Trophoblast cell (in vitro differentiated cells and primary cell): ENCODE results near the gene ICE2.

ENCODE experiments used
- DNase-seq, 2 donors: peaks; one replicate each; pipeline ENCODE4 v3.0.0-alpha.2; 2016
- H2AFZ ChIP-seq: 2 replicates; pipeline ENCODE4 v1.6.1; 2013; ENCODE audit warnings: low read length, moderate library complexity, mild to moderate bottlenecking; ENCODE audit not compliant: insufficient read depth, poor library complexity
- H2AK5ac ChIP-seq: 2 replicates; pipeline ENCODE4 v1.6.1; 2013; ENCODE audit warnings: mild to moderate bottlenecking, low read length
- H2BK120ac ChIP-seq: 2 replicates; pipeline ENCODE4 v1.6.1; 2013; ENCODE audit warnings: low read length, mild to moderate bottlenecking, moderate library complexity; ENCODE audit not compliant: insufficient read depth, poor library complexity
- H2BK12ac ChIP-seq: 2 replicates; pipeline ENCODE4 v1.6.1; 2013; ENCODE audit warnings: mild to moderate bottlenecking, low read length, moderate library complexity
- H2BK5ac ChIP-seq: 2 replicates; pipeline ENCODE4 v1.6.1; 2013; ENCODE audit warnings: low read length, low read depth, moderate library complexity, mild to moderate bottlenecking; ENCODE audit not compliant: poor library complexity
- H3K14ac ChIP-seq: 2 replicates; pipeline ENCODE4 v1.6.1; 2013; ENCODE audit warnings: mild to moderate bottlenecking, low read length
- H3K18ac ChIP-seq: 2 replicates; pipeline ENCODE4 v1.6.1; 2013; ENCODE audit warnings: mild to moderate bottlenecking, low read length
- H3K23ac ChIP-seq: 2 replicates; pipeline ENCODE4 v1.6.1; 2013; ENCODE audit warnings: low read length
- H3K27ac ChIP-seq: 2 replicates; pipeline ENCODE4 v1.5.1; 2013; ENCODE audit warnings: low read depth, mild to moderate bottlenecking, inconsistent platforms, low read length, moderate library complexity
- H3K27me3 ChIP-seq: 2 replicates; pipeline ENCODE4 v1.6.1; 2013; ENCODE audit warnings: inconsistent platforms, mild to moderate bottlenecking, low read length, moderate library complexity; ENCODE audit not compliant: insufficient read depth
- H3K36me3 ChIP-seq, 2 experiments: 1 replicate in 1 of 2; 2 replicates in 1 of 2; pipeline ENCODE4 v1.6.1; 2013; ENCODE audit warnings: low read length in 2 of 2, mild to moderate bottlenecking in 2 of 2, moderate library complexity in 1 of 2; ENCODE audit not compliant: insufficient read depth in 2 of 2, control insufficient read depth in 1 of 2
- H3K4ac ChIP-seq: 2 replicates; pipeline ENCODE4 v1.6.1; 2013; ENCODE audit warnings: low read depth, mild to moderate bottlenecking, low read length, moderate library complexity
- H3K4me1 ChIP-seq, 2 experiments: 1 replicate in 1 of 2; 2 replicates in 1 of 2; pipeline ENCODE4 v1.6.1; 2013; ENCODE audit warnings: low read length in 2 of 2, mild to moderate bottlenecking in 2 of 2, moderate library complexity in 1 of 2; ENCODE audit not compliant: insufficient read depth in 2 of 2, control insufficient read depth in 1 of 2
- H3K4me2 ChIP-seq: 2 replicates; pipeline ENCODE4 v1.6.1; 2013; ENCODE audit warnings: inconsistent platforms, mild to moderate bottlenecking, low read length, moderate library complexity
- H3K4me3 ChIP-seq: 2 replicates; pipeline ENCODE4 v1.5.1; 2013; ENCODE audit warnings: mild to moderate bottlenecking, low read depth, low read length, inconsistent platforms
- H3K79me1 ChIP-seq: one replicate; pipeline ENCODE4 v1.6.1; 2013; ENCODE audit warnings: low read length
- H3K79me2 ChIP-seq: 2 replicates; pipeline ENCODE4 v1.6.1; 2013; ENCODE audit warnings: low read length, mild to moderate bottlenecking; ENCODE audit not compliant: control insufficient read depth, insufficient read depth, poor library complexity
- H3K9ac ChIP-seq: 2 replicates; pipeline ENCODE4 v1.6.1; 2013; ENCODE audit warnings: mild to moderate bottlenecking, low read length
- H3K9me3 ChIP-seq: 2 replicates; pipeline ENCODE4 v1.6.1; 2013; ENCODE audit warnings: low read depth, mild to moderate bottlenecking, control low read depth, inconsistent platforms, low read length; ENCODE audit not compliant: insufficient read depth
- H4K12ac ChIP-seq: 2 replicates; pipeline ENCODE4 v1.6.1; 2013; ENCODE audit warnings: low read depth, mild to moderate bottlenecking, low read length, moderate library complexity
- H4K8ac ChIP-seq: 2 replicates; pipeline ENCODE4 v1.6.1; 2013; ENCODE audit warnings: low read depth, mild to moderate bottlenecking, low read length, moderate library complexity
- H4K91ac ChIP-seq: one replicate; pipeline ENCODE4 v1.6.1; 2013; ENCODE audit warnings: low read depth, mild to moderate bottlenecking, low read length, moderate library complexity
- WGBS: extraction: QIAGEN DNeasy Blood & Tissue Kit; methylation state at CpG from one replicate; pipeline ENCODE4 v1.1.7; 2013; ENCODE audit warnings: missing lambda C conversion rate; ENCODE audit not compliant: insufficient read length, insufficient coverage; ENCODE audit errors: extremely low coverage; 5-methylcytosine and 5-hydroxymethylcytosine counted together

Gene ICE2

GRCh38 chr15:60396100-60396499 is 82.8 kb downstream of the ICE2 start:
- Histone ChIP-seq H3K4me2 (peak overlapping the region; percentile 71), H2BK5ac (no peak overlapping the region), H4K91ac (peak overlapping the region; percentile 65), H3K4me3 (peak overlapping the region; percentile 40), H2AK5ac (no peak overlapping the region), H2BK12ac (peak overlapping the region; percentile 68), H3K79me1 (peaks cover 47% of the 10 kb centered on the region), H3K27me3 (no peaks in the 10 kb centered on the region), H4K8ac (peak overlapping the region; percentile 51), H3K79me2 (peaks cover 41% of the 10 kb centered on the region), H3K23ac (no peak overlapping the region), H3K9me3 (no peaks in the 10 kb centered on the region), H3K4ac (peak overlapping the region; percentile 72), H3K14ac (no peak overlapping the region), H3K36me3 (peaks cover 7 to 24% of the 10 kb centered on the region in 2 experiments), H3K18ac (no peak overlapping the region), H4K12ac (no peak overlapping the region), H2AFZ (no peak overlapping the region), H3K27ac (peak overlapping the region; percentile 99), H2BK120ac (no peak overlapping the region), H3K9ac (no peak overlapping the region), H3K4me1 (peaks cover 21 to 43% of the 10 kb centered on the region in 2 experiments)
- no CpG with 5 or more reads among the region's 12 CpGs for WGBS
- peak; percentile 90 to 91 for DNase-seq

DNA sequence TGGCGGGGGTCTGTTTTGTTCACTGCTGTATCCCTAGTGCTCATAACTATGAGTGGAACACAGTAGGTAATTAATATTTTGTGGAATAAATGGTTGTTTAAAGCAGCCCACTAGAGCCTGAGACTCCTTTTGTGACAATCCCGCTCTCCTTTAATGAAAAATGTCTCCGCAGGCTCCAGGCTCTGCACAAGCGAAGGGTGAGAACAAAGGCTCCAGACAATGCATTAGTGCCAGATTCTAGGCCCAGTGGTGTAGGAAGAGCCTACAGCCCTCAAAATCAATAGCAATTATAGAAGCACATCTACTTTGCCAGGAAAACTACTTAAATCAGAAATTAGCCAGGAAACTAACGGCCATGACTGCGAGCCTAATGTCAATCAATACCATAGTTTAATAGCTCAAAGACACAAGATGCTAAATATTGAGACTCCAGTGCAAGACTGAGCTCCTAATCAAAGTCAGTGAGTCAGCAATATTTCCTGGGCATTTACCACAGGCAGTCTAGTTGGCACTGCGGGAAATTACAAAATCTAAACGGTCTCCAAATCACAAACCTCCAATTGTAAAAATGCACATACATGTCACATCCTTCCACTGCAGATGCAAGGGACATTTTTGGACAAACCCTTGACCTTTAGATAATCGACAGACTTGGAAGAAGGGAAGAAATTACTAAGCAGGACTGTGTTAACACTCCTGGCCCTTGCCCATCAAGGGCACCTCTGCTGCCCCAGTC is 83.5 kb downstream of the ICE2 start:
- Histone ChIP-seq H2AFZ (no peak overlapping the region), H3K79me1 (peaks cover 47% of the 10 kb centered on the region), H3K4me2 (peak overlapping the region; percentile 71), H3K4ac (peak overlapping the region; percentile 94), H4K91ac (peak overlapping the region; percentile 25), H2BK5ac (peak overlapping the region; percentile 65), H2BK12ac (no peak overlapping the region), H3K36me3 (peaks cover 7 to 27% of the 10 kb centered on the region in 2 experiments), H4K12ac (no peak overlapping the region), H3K27ac (peak overlapping the region; percentile 99), H3K27me3 (no peaks in the 10 kb centered on the region), H3K18ac (no peak overlapping the region), H3K79me2 (peaks cover 44% of the 10 kb centered on the region), H3K4me3 (no peak overlapping the region), H2BK120ac (no peak overlapping the region), H3K23ac (no peak overlapping the region), H3K9ac (peak overlapping the region; percentile 28), H2AK5ac (no peak overlapping the region), H4K8ac (no peak overlapping the region), H3K4me1 (peaks cover 25 to 43% of the 10 kb centered on the region in 2 experiments), H3K9me3 (no peaks in the 10 kb centered on the region), H3K14ac (peak overlapping the region; percentile 42)
- WGBS: no CpG with 5 or more reads among the region's 9 CpGs
- no peak for DNase-seq

- peaks cover 48% of the 10 kb centered on the region for H3K79me2 ChIP-seq
- peak overlapping the region; percentile 99 for H3K27ac ChIP-seq
- no peak overlapping the region for H4K12ac ChIP-seq
- H2AK5ac ChIP-seq: no peak overlapping the region
- peaks cover 28 to 47% of the 10 kb centered on the region in 2 experiments for H3K4me1 ChIP-seq
- no peak overlapping the region for H2BK120ac ChIP-seq
- H3K14ac ChIP-seq: no peak overlapping the region
- no peak overlapping the region for H3K18ac ChIP-seq
- peak overlapping the region; percentile 95 for H3K4ac ChIP-seq
- H2BK12ac ChIP-seq: no peak overlapping the region
- peak in 1 of 2 donors; percentile 38 for DNase-seq
- no peak overlapping the region for H3K23ac ChIP-seq
- no CpG with 5 or more reads among the region's 1 CpG for WGBS
- H2AFZ ChIP-seq: no peak overlapping the region
- no peak overlapping the region for H3K4me3 ChIP-seq
- no peak overlapping the region for H4K91ac ChIP-seq
- H2BK5ac ChIP-seq: no peak overlapping the region
- H3K9ac ChIP-seq: no peak overlapping the region
- H3K9me3 ChIP-seq: no peaks in the 10 kb centered on the region
- peak overlapping the region; percentile 71 for H3K4me2 ChIP-seq
- H3K36me3 ChIP-seq: peaks cover 9 to 31% of the 10 kb centered on the region in 2 experiments
- no peak overlapping the region for H4K8ac ChIP-seq
- H3K27me3 ChIP-seq: no peaks in the 10 kb centered on the region
- peaks cover 45% of the 10 kb centered on the region for H3K79me1 ChIP-seq
Measured at GRCh38 chr15:60394689-60395097, 84.2 kb downstream of the ICE2 start.

GRCh38 chr15:60392986-60393790 is 85.8 kb downstream of the ICE2 start:
- Histone ChIP-seq H3K4me1 (peaks cover 22 to 41% of the 10 kb centered on the region in 2 experiments), H3K18ac (no peak overlapping the region), H3K4ac (peak overlapping the region; percentile 95), H2BK5ac (peak overlapping the region; percentile 39), H2AFZ (no peak overlapping the region), H2BK12ac (no peak overlapping the region), H3K4me3 (no peak overlapping the region), H3K36me3 (peaks cover 9 to 36% of the 10 kb centered on the region in 2 experiments), H3K4me2 (peak overlapping the region; percentile 71), H2AK5ac (no peak overlapping the region), H2BK120ac (no peak overlapping the region), H3K79me1 (peaks cover 32% of the 10 kb centered on the region), H3K79me2 (peaks cover 51% of the 10 kb centered on the region), H3K9ac (no peak overlapping the region), H3K23ac (no peak overlapping the region), H4K91ac (no peak overlapping the region), H3K27me3 (no peaks in the 10 kb centered on the region), H3K9me3 (no peaks in the 10 kb centered on the region), H4K12ac (no peak overlapping the region), H4K8ac (no peak overlapping the region), H3K27ac (peak overlapping the region; percentile 99), H3K14ac (no peak overlapping the region)
- WGBS: no CpG with 5 or more reads among the region's 9 CpGs
- DNase-seq: peak; percentile 76 to 84
